HUDEP-2 (cell line): ENCODE results near the gene ABI2.
"Not testable (repeated sequence)": the region's sequence is repeated elsewhere in the genome, so short reads cannot be mapped to it uniquely, and the experiment has no call there.

ENCODE experiments used
- DNase-seq, 76 experiments: peaks; one replicate each; lab custom pipeline; 2025; ENCODE audit not compliant: unreplicated experiment in 76 of 76; lab: John Stamatoyannopoulos, UW

The ABI2 gene

GRCh38 chr2:203352604-203353255, 24.5 kb downstream of the ABI2 start:
- DNase-seq = no peak

GRCh38 chr2:203354966-203355365, 26.8 kb downstream of the ABI2 start:
- DNase-seq = no peak

- no peak for DNase-seq
Measured at GRCh38 chr2:203359450-203359849, 31.3 kb downstream of the ABI2 start.

- DNase-seq = no peak
Measured at GRCh38 chr2:203360833-203361430, 32.7 kb downstream of the ABI2 start.

GRCh38 chr2:203361495-203361894, 33.3 kb downstream of the ABI2 start:
- DNase-seq = no peak

GRCh38 chr2:203361922-203362321, 33.7 kb downstream of the ABI2 start:
- no peak for DNase-seq

GRCh38 chr2:203366639-203367466, 38.7 kb downstream of the ABI2 start:
- DNase-seq = peak in 36 of 76 experiments; percentile 1 to 60 (median 24)

GRCh38 chr2:203372706-203373105, 44.5 kb downstream of the ABI2 start:
- DNase-seq = not testable (repeated sequence)

GRCh38 chr2:203376173-203376572, 48.0 kb downstream of the ABI2 start:
- DNase-seq = peak in 1 of 76 experiments; percentile 8

GRCh38 chr2:203379156-203379555, 51.0 kb downstream of the ABI2 start:
- no peak for DNase-seq

- no peak for DNase-seq
Measured at GRCh38 chr2:203383038-203383437, 54.8 kb downstream of the ABI2 start.

- not testable (repeated sequence) for DNase-seq
Measured at GRCh38 chr2:203388153-203388552, 60.0 kb downstream of the ABI2 start.

- peak in 13 of 76 experiments; percentile 1 to 21 (median 7) for DNase-seq
Measured at GRCh38 chr2:203394519-203395227, 66.5 kb downstream of the ABI2 start.

- DNase-seq = no peak
Measured at GRCh38 chr2:203395858-203396257, 67.7 kb downstream of the ABI2 start.

- peak in 1 of 76 experiments; percentile 2 for DNase-seq
Measured at GRCh38 chr2:203396667-203397066, 68.5 kb downstream of the ABI2 start.

GRCh38 chr2:203399031-203399430, 70.8 kb downstream of the ABI2 start:
- no peak for DNase-seq

GRCh38 chr2:203400805-203401585, 72.8 kb downstream of the ABI2 start:
- no peak for DNase-seq

GRCh38 chr2:203404996-203405395, 76.8 kb downstream of the ABI2 start:
- no peak for DNase-seq

GRCh38 chr2:203407496-203407895, 79.3 kb downstream of the ABI2 start:
- no peak for DNase-seq
